Activated CD4-positive, alpha-beta T cell treated with anti-CD3 and anti-CD28 coated beads, Interleukin-10, Interleukin-2, amounts not matched to agents 100 ng/mL and 50 ng/mL, durations not matched to agents 16 hours and 8 hours (primary cell): ENCODE data around the gene SMIM5.

Experiments used
- DNase-seq: peaks from one replicate; pipeline ENCODE4 v3.0.0-alpha.2; 2020

Gene SMIM5

GRCh38 chr17:75642182-75642783 lies 9.0 kb downstream of the SMIM5 start:
- DNase-seq = no peak

- DNase-seq = no peak
Observed at GRCh38 chr17:75642784-75643642, 9.8 kb downstream of the SMIM5 start.

- no peak for DNase-seq
Observed at GRCh38 chr17:75643643-75644017, 10.4 kb downstream of the SMIM5 start.

DNA sequence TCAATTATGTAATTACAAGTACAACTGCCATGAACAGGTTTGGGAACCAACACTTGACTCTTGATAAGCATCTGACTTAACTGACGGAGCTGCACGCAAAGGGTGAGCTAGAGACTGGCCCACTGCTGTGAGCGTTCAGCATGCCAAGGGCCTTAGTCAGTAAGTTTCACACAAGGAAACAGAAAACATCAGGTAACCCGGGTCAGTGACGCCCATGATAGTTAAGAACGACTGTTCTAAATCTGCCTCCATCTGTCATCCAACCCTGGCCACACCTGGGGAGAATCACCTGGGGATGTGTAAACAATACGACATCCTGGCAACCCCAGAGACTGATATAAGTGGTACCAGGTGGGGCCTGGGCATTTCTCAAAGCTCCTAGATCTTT lies 12.3 kb downstream of the SMIM5 start:
- no peak for DNase-seq

- peak; percentile 13 for DNase-seq
Observed at GRCh38 chr17:75645889-75646637, 12.8 kb downstream of the SMIM5 start.

- no peak for DNase-seq
Observed at GRCh38 chr17:75646638-75646992, 13.4 kb downstream of the SMIM5 start.

GRCh38 chr17:75647061-75647460 lies 13.8 kb downstream of the SMIM5 start:
- no peak for DNase-seq

DNA sequence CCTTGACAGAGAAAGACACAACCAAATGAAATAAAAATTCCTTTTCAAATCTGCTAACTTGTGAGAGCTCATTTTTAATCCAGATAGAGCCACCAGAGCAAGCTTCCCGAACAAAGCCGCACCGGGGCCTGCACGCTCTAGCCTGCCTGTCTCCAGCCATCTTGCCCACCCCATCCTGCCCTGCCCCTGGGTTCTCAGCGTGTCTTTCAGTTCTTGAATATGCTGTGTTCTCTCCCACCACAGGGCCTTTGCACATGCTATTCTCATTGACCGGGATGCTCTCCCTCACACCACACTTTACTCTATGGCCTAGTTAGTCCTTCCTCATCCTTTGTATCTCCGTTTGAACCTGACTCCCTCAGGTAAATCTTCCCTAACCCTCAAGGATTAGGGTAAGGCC lies 14.7 kb downstream of the SMIM5 start:
- no peak for DNase-seq

DNA sequence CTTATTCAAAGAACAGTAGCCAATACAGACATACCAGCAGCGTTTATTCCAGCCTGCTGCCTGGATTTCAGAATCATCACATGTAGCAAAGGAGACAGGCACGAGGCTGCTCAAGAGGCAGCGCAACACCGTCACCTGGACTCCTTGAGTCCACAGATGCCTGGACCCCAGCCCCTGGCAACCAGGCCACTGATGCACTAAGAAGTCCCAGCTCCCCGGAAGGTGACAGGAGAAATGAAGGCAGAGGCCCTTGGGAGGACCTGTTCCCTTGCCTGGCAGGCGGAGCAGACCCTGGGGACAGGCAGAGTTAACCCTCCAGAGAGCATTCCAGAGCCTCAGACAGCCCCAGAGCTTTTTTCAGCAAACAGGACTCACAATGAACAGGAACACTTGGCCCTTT lies 16.5 kb downstream of the SMIM5 start:
- DNase-seq = no peak

DNA sequence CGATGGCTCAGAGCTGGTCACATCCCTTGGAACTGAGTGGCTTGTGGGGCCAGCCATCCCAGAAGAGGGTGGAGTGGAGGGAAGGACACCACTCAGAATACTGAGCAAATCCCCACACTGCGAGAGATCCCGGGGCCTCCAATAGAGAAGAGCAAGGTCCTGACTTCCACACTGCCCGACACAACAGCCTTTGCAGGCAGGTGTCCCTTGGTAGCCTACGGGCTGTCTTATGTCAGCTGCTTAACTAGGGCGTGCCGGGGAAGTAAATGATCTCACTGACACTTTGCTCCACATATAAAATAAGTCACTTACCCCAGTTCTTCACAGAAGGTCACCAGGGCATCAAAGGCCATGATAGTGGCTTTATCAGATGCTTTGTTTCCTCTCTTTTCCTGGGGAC lies 17.6 kb downstream of the SMIM5 start:
- DNase-seq = no peak

- no peak for DNase-seq
Observed at GRCh38 chr17:75652341-75652740, 19.1 kb downstream of the SMIM5 start.

DNA sequence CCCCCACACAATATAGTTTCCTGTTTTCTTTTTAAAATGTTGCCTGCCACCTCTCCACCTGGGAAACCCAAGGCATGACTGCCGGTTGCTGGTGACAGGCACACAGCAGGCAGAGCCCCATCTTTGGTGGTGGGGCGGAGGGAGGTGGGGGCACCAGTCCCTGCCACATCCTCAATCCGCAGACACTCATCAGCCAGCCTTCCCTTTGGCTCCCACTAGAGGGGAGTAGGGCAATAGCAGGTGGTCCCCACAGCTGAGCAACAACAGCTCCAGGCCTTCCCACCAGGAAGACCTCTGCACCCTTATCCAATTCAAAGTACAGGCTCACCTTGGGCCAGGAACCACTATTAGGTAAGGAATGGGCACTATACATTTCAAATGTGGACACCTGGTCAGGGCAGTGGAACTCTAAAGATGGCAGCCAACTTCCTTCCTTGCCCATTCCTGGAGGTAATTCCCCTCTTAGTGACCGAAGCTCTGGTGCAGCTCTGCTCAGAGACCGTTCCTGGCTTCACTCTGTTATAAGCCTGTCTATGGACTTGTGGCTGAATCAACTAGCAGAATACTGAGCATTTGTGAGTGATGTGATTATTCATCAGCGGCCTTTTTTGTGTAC lies 19.8 kb downstream of the SMIM5 start:
- DNase-seq = peak; percentile 30

GRCh38 chr17:75654176-75654575 lies 20.9 kb downstream of the SMIM5 start:
- no peak for DNase-seq

DNA sequence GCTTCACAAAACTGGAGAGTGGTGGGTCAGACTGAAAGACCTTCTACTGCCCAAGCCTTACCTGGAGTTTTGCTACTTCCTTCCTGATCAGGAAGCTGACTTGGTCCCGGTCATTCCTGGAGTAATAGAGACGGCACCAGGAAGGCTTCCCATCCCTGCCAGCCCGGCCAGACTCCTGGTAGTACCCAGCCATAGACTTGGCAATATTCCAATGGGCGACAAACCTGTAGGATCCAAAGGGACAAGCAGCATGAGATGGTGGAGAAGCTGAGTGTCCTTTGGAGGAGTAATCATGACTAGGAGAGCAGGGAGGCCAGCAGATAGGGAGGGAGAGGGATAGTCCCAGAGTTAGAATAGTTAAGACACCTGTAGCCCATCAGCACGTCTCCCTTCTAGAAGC lies 25.0 kb downstream of the SMIM5 start:
- no peak for DNase-seq

- no peak for DNase-seq
Observed at GRCh38 chr17:75661531-75661930, 28.3 kb downstream of the SMIM5 start.

DNA sequence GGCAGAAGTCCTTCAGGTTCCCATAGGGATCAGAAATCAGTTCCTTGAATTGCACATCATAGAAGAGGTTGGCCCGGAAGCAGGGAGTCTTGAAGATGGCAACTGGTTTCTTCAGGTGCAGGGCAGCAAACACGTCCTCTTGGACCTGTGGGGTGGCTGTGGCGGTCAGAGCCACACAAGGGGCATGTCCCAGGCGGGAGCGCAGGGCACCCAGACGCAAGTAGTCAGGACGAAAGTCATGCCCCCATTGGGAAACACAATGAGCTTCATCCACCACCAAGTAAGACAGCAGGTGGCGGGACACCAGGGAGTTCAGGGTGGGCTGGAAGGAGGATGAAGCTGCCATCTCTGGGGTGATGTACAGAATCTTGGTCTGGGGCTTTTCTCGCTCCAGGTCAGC lies 29.3 kb downstream of the SMIM5 start:
- DNase-seq = no peak

GRCh38 chr17:75664099-75664549 lies 30.9 kb downstream of the SMIM5 start:
- no peak for DNase-seq

DNA sequence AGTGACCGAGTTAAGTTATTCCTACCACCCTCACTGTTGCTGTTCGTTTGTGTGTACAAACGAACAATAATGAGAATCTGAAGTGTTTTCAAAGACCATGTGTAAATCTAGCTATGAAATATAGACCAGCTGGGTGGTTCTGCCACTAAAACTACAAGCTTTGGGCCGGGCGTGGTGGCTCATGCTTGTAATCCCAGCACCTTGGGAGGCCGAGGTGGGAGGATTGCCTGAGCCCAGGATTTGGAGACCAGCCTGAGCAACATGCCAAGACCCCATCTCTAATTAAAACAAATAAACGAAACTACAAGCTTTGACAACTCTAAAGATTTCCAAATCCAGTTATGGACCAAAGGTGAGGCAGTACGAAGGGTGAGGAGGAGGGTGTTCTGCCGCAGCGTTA lies 32.7 kb downstream of the SMIM5 start:
- DNase-seq = no peak

DNA sequence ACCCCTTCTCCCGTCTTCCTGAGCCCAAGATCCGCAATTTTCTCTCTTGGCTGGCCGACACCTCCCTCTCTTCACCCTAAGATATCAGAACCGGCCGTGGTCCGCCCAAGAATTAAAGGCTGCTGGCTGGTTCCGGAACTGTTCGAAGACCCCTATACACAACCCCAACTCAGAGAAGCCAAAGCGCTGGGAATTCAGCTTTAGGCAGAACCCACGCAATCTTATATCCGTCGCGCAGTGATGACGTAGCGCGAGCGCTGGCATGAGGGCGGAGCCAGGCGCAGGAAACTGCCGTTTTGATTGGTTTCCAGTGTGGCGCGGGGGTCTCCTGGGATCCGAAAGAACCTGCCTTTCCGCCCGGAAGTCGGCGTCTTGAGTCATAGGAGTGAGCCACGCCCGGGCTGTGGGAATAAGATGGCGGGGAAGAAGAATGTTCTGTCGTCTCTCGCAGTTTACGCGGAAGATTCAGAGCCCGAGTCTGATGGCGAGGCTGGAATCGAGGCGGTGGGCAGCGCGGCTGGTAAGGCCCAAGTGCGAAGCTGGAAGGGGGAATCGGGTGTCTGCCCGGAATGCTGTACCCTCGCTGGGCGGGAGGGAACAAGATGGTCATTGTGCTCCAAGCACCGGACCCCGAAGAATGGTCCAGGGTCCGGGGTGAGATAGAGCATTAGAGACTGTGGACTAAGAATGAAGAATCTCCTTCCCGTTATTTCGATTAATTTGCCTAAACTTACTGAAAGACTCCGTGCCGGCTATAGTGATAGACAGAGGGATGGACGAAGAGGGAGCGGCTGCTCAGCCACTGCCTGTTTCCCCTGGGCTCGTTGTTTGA lies 33.9 kb downstream of the SMIM5 start, which contains the start of the genes RECQL5 and SAP30BP:
Gene RECQL5, minus strand, starts transcription at position 196 of the 832 bp plus-strand sequence. CDS start 597 bp downstream, outside the sequence.
Gene SAP30BP, plus strand, starts transcription at position 380 of the 832 bp plus-strand sequence. Its CDS starts 35 bp downstream, at position 415.
- peak; percentile 99 for DNase-seq

DNA sequence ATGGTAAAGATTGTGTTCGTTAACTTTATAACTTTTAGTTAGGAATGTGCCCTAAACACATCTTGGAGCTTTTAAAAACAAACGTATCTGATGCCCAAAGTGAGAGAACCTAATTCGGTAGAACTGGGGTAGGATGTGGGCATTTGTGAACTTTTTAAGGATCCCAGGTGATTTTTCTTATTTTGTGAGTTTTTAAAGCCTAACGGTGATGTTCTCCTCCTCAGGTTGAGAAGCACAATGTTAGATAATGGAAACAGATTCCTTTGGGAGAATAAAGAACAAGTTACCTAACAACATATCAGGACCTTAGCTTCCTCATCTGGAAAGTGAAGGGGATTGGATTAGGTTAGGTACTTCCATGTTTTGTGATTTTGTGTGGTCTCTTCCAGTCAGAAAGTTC lies 34.6 kb downstream of the SMIM5 start:
- DNase-seq = no peak

- no peak for DNase-seq
Observed at GRCh38 chr17:75668489-75668888, 35.3 kb downstream of the SMIM5 start.

DNA sequence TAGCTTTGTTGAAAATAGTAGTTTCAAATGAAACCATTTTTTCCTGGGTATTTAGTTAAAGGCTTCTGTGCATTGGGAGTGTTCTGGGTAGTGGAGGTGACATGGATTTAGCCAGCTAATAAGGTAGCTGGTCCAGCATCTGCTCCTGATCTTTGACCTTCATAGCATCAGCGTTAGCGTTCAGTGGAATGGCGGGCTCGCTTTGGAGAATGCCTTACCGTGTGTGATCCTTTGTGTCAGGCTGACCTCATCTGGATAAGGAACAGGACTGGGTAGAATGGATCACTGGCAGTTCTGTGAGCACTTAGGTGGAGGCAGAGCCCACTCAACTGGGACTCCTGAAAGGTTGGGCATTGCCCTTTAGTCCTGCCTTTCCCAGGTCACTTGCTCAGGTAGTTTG lies 37.6 kb downstream of the SMIM5 start:
- DNase-seq = no peak
